B cell (primary cell): ENCODE results near the gene CD99L2. TPM values are rescaled to one million over a fixed set of nuclear protein-coding genes. Genes with fewer than 3 reads are reported as not detected.
"Not testable (repeated sequence)": the region's sequence is repeated elsewhere in the genome, so short reads cannot be mapped to it uniquely, and the experiment has no call there.

Experiments
- ATAC-seq: fragments of 200-7000 bp; cut with Tn5 transposase; one replicate; pipeline ENCODE4 v1.10.0; 2021; ENCODE audit warnings: low read depth, mild to moderate bottlenecking, moderate number of reproducible peaks, moderate library complexity
- CTCF ChIA-PET: fragments of 350-600 bp; sonication (Branson Sonifier 250); formaldehyde crosslinking; loops from one replicate; lab custom pipeline; 2021; ENCODE audit warnings: antibody characterized with exemption, inconsistent platforms; lab: Charles Lee
- POLR2A ChIA-PET: fragments of 350-600 bp; sonication (Branson Sonifier 250); formaldehyde crosslinking; loops from one replicate; lab custom pipeline; 2021; ENCODE audit warnings: antibody characterized with exemption; lab: Charles Lee
- DNase-seq: peaks from one replicate; pipeline ENCODE4 v3.0.0; 2013
- H2AFZ ChIP-seq: 2 replicates; pipeline ENCODE4 v1.6.1; 2012; ENCODE audit warnings: mild to moderate bottlenecking, low read depth, low read length; ENCODE audit not compliant: insufficient read depth, poor library complexity, severe bottlenecking
- H3K27ac ChIP-seq, 2 donors: 1 replicate in 1 of 2; 2 replicates in 1 of 2; pipeline ENCODE4 v1.5.1; 2012 to 2013; ENCODE audit warnings: low read length in 2 of 2, mild to moderate bottlenecking in 2 of 2, moderate library complexity in 1 of 2
- H3K27me3 ChIP-seq, 4 experiments: fragments of 200-600 bp in 1 of 4; sonication (generic) in 1 of 4; replicated peaks in 1 of 4; 1 replicate in 2 of 4; 2 replicates in 2 of 4; pipeline versions ENCODE4 v1.6.1 to v1.7.0; 2013 to 2016; ENCODE audit warnings: low read length in 3 of 4, mild to moderate bottlenecking in 2 of 4, mixed read lengths in 1 of 4, moderate library complexity in 1 of 4; ENCODE audit not compliant: insufficient read depth in 4 of 4, control insufficient read depth in 3 of 4; ENCODE audit errors: control extremely low read depth in 1 of 4
- H3K36me3 ChIP-seq, 2 experiments: replicated peaks in 1 of 2; 1 replicate in 1 of 2; 2 replicates in 1 of 2; pipeline versions ENCODE4 v1.6.1 to v1.7.1; 2013; ENCODE audit warnings: low read length in 1 of 2; ENCODE audit not compliant: insufficient read depth in 2 of 2, control insufficient read depth in 1 of 2; ENCODE audit errors: control extremely low read depth in 1 of 2, extremely low read depth in 1 of 2
- H3K4me1 ChIP-seq, 2 donors: fragments of 200-600 bp in 1 of 2; sonication (generic) in 1 of 2; 1 replicate in 1 of 2; 2 replicates in 1 of 2; pipeline versions ENCODE4 v1.5.1 to v1.6.1; 2013 to 2017; ENCODE audit warnings: low read length in 2 of 2; ENCODE audit not compliant: control insufficient read depth in 2 of 2, insufficient read depth in 2 of 2
- H3K4me2 ChIP-seq: replicated peaks from 2 replicates; pipeline ENCODE3; 2012; ENCODE audit warnings: mild to moderate bottlenecking, low read depth, low read length; ENCODE audit not compliant: poor library complexity, severe bottlenecking
- H3K4me3 ChIP-seq, 5 experiments: fragments of 200-600 bp in 1 of 5; sonication (generic) in 1 of 5; 1 replicate in 3 of 5; 2 replicates in 2 of 5; pipeline versions ENCODE4 v1.5.1 to v1.7.0; 2011 to 2016; ENCODE audit warnings: low read length in 4 of 5, mild to moderate bottlenecking in 4 of 5, low read depth in 2 of 5, control low read depth in 1 of 5, moderate library complexity in 1 of 5; ENCODE audit not compliant: insufficient read depth in 1 of 5; ENCODE audit errors: control extremely low read depth in 1 of 5, extremely low read depth in 1 of 5
- H3K79me2 ChIP-seq: fragments of 200-600 bp; sonication (generic); one replicate; pipeline ENCODE4 v1.6.0; 2016; ENCODE audit warnings: low read length; ENCODE audit not compliant: control insufficient read depth, insufficient read depth
- H3K9ac ChIP-seq: fragments of 200-600 bp; sonication (generic); 2 replicates; pipeline ENCODE4 v1.6.1; 2017; ENCODE audit warnings: mild to moderate bottlenecking, low read length, moderate library complexity
- H3K9me3 ChIP-seq, 3 donors: one replicate each; pipeline versions ENCODE4 v1.6.1 to v1.7.1; 2013; ENCODE audit warnings: low read length in 2 of 3; ENCODE audit not compliant: control insufficient read depth in 2 of 3, insufficient read depth in 1 of 3; ENCODE audit errors: control extremely low read depth in 1 of 3
- H4K20me1 ChIP-seq: 2 replicates; pipeline ENCODE4 v1.6.0; 2012; ENCODE audit warnings: mild to moderate bottlenecking, low read length; ENCODE audit not compliant: insufficient read depth, control insufficient read depth, poor library complexity, severe bottlenecking
- H3K27ac Mint-ChIP-seq: one replicate; pipeline ENCODE4 v1.8.0; 2021; ENCODE audit warnings: mixed read lengths
- H3K27me3 Mint-ChIP-seq: one replicate; pipeline ENCODE4 v1.8.0; 2021; ENCODE audit warnings: mixed read lengths
- H3K4me1 Mint-ChIP-seq: one replicate; pipeline ENCODE4 v1.8.0; 2021; ENCODE audit warnings: mixed read lengths
- H3K4me3 Mint-ChIP-seq: one replicate; pipeline ENCODE4 v1.8.0; 2021; ENCODE audit warnings: mixed read lengths
- H3K9me3 Mint-ChIP-seq: one replicate; pipeline ENCODE4 v1.8.0; 2022; ENCODE audit warnings: mixed read lengths; ENCODE audit not compliant: insufficient read depth
- EZH2 ChIP-seq: IDR thresholded peaks from 2 replicates; pipeline ENCODE4 v1.6.1; 2012; ENCODE audit warnings: borderline replicate concordance, low read depth, mild to moderate bottlenecking, moderate library complexity, low read length; ENCODE audit not compliant: insufficient read depth, poor library complexity, severe bottlenecking
- WGBS: methylation state at CpG from one replicate; pipeline ENCODE4 v1.1.5; 2013; ENCODE audit warnings: missing lambda C conversion rate; ENCODE audit not compliant: insufficient coverage; 5-methylcytosine and 5-hydroxymethylcytosine counted together
- intact Hi-C: fragments of 100-400 bp; cut with micrococcal nuclease; formaldehyde crosslinking; loops from one replicate; pipeline ENCODE4 v1.10.0; 2022
- polyA plus RNA-seq: library from polyadenylated mRNA; depleted of rRNA; stranded (reverse); fragments of >200 nt; gene quantifications from 2 replicates; pipeline ENCODE4 v1.2.3, GENCODE V29; 2012
- total RNA-seq, 2 donors: library from RNA; stranded (reverse); fragments of 120-200 nt in 1 of 2; gene quantifications; 1 replicate in 1 of 2; 2 replicates in 1 of 2; pipeline versions ENCODE4 v1.2.3 to v1.2.4, GENCODE V29; 2013 to 2022
- TF ChIP-seq, protein P1 (sequence below): fragments of 200-600 bp; IDR thresholded peaks from one replicate; pipeline ENCODE4 v1.8.0; 2022; ENCODE audit warnings: antibody characterized with exemption, mild to moderate bottlenecking

Gene CD99L2
- total and polyA plus RNA-seq, 2 donors (not counting 1 experiment from before 2014, with no cell fraction given) = 8.7 to 17.8 TPM

DNA sequence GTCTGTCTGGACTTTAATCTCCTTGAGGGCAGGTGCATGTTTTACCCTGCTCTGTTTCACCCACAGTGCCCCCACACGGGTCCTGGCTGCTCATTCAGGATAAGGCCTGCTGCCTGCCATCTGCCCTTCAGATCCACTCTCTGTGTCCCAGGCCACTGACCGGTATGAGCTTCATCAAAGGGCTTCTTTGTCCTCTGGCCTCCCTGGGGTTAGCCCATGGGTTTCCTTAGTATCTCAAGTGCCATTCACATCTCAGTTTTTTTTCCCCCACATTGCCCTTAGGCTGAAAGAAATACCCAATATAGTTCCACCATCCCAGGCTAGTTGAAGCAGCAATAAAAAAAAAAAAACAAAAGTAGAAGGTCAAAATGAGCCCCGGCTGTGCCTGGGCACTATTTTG, 9.3 kb downstream of the CD99L2 start:
- ChIA-PET POLR2A (no interaction called here), CTCF (no interaction called here)
- Histone ChIP-seq H3K36me3 (no peaks in the 10 kb centered on the region), H3K4me3 (no peak overlapping the region), H3K27me3 (no peaks in the 10 kb centered on the region), H3K27ac (no peak overlapping the region), H4K20me1 (no peaks in the 10 kb centered on the region), H2AFZ (no peak overlapping the region), H3K9ac (no peak overlapping the region), H3K79me2 (peaks cover 33% of the 10 kb centered on the region), H3K9me3 (no peaks in the 10 kb centered on the region), H3K4me2 (no peak overlapping the region), H3K4me1 (no peaks in the 10 kb centered on the region)
- TF ChIP-seq, protein P1, sequence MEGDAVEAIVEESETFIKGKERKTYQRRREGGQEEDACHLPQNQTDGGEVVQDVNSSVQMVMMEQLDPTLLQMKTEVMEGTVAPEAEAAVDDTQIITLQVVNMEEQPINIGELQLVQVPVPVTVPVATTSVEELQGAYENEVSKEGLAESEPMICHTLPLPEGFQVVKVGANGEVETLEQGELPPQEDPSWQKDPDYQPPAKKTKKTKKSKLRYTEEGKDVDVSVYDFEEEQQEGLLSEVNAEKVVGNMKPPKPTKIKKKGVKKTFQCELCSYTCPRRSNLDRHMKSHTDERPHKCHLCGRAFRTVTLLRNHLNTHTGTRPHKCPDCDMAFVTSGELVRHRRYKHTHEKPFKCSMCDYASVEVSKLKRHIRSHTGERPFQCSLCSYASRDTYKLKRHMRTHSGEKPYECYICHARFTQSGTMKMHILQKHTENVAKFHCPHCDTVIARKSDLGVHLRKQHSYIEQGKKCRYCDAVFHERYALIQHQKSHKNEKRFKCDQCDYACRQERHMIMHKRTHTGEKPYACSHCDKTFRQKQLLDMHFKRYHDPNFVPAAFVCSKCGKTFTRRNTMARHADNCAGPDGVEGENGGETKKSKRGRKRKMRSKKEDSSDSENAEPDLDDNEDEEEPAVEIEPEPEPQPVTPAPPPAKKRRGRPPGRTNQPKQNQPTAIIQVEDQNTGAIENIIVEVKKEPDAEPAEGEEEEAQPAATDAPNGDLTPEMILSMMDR = no peak
- no peak for TF ChIP-seq EZH2
- peaks cover 2% of the 10 kb centered on the region for H3K4me1 Mint-ChIP-seq
- H3K27ac Mint-ChIP-seq = no peak overlapping the region
- no peaks in the 10 kb centered on the region for H3K9me3 Mint-ChIP-seq
- no peak overlapping the region for H3K4me3 Mint-ChIP-seq
- 100% methylated on average over 1 of the region's 3 CpGs for WGBS
- no peaks in the 10 kb centered on the region for H3K27me3 Mint-ChIP-seq
- ATAC-seq (no peak), DNase-seq (no peak)
- intact Hi-C loops = no loop called here

DNA sequence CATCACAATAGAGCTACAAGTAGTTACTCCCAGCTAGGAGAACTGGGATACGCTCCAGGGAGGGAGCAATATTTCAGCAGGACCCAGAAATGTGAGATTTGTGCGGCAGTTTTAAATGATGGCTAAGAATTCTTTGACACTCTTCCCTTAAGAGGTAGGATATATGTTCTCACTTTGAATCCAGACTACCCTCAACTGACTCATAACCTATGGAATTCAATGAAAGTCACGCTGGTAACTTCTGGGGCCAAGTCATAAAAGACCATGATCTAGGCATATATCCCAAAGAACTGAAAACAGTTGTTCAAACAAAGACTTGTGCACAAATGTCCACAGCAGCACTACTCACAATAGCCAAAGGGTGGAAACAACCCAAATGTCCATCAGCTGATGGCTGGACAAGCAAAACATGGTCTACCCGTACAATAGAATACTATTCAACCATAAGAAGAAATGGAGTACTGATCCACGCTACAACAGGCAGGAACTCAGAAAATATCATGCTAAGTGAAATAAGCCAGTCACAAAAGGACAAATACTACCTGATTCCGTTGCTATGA, 10.5 kb downstream of the CD99L2 start:
- H3K4me2 ChIP-seq = no peak overlapping the region
- DNase-seq = no peak
- no peak overlapping the region for H3K4me3 ChIP-seq
- H3K27me3 Mint-ChIP-seq = no peaks in the 10 kb centered on the region
- WGBS = 100% methylated on average over 1 of the region's 6 CpGs
- H3K4me1 Mint-ChIP-seq = peaks cover 2% of the 10 kb centered on the region
- H3K9me3 ChIP-seq = no peaks in the 10 kb centered on the region
- TF ChIP-seq, protein P1 = no peak
- no peak for TF ChIP-seq EZH2
- no peak overlapping the region for H3K9ac ChIP-seq
- ChIA-PET CTCF (no interaction called here), POLR2A (no interaction called here)
- no peak overlapping the region for H2AFZ ChIP-seq
- H3K4me3 Mint-ChIP-seq = no peak overlapping the region
- H4K20me1 ChIP-seq = no peaks in the 10 kb centered on the region
- H3K79me2 ChIP-seq = peaks cover 34% of the 10 kb centered on the region
- no peaks in the 10 kb centered on the region for H3K27me3 ChIP-seq
- H3K27ac ChIP-seq = no peak overlapping the region
- no peaks in the 10 kb centered on the region for H3K36me3 ChIP-seq
- no peak for ATAC-seq
- H3K9me3 Mint-ChIP-seq = no peaks in the 10 kb centered on the region
- no peak overlapping the region for H3K27ac Mint-ChIP-seq
- intact Hi-C loops = no loop called here
- H3K4me1 ChIP-seq = no peaks in the 10 kb centered on the region

DNA sequence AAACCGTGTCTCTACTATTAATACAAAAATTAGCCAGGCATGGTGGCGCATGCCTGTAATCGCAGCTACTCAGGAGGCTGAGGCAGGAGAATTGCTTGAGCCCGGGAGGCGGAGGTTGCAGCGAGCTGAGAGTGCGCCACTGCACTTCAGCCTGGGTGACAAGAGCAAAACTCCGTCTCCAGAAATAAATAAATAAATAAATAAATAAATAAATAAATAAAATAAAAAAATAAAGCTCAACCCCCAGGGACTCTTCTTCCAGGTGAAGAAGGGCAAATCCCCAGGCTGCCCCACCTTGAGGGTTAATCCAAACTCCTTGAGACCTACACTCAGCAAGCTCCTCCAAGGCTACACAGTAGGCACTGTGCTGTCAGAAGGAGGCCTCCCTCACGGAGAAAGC, 11.2 kb downstream of the CD99L2 start:
- H2AFZ ChIP-seq, H3K4me3 ChIP-seq, H3K27ac Mint-ChIP-seq, CTCF ChIA-PET, H3K27me3 Mint-ChIP-seq, H3K4me1 ChIP-seq, H3K9ac ChIP-seq, H3K4me2 ChIP-seq, H4K20me1 ChIP-seq, H3K9me3 ChIP-seq, ATAC-seq, H3K36me3 ChIP-seq, DNase-seq, H3K27me3 ChIP-seq, intact Hi-C loops, H3K4me1 Mint-ChIP-seq, H3K9me3 Mint-ChIP-seq, H3K4me3 Mint-ChIP-seq, POLR2A ChIA-PET, H3K27ac ChIP-seq: not testable (repeated sequence)
- H3K79me2 ChIP-seq = peaks cover 34% of the 10 kb centered on the region
- WGBS = 100% methylated on average over 2 of the region's 9 CpGs
